HG03135 (cell line): Measurements from ENCODE around the gene LIMS2.

Source experiments
- ATAC-seq: cut with Tn5 transposase; IDR thresholded peaks from one replicate; pipeline ENCODE4 v1.9.1; 2021; ENCODE audit warnings: mild to moderate bottlenecking, moderate library complexity; ENCODE audit not compliant: unreplicated experiment

LIMS2 gene

DNA sequence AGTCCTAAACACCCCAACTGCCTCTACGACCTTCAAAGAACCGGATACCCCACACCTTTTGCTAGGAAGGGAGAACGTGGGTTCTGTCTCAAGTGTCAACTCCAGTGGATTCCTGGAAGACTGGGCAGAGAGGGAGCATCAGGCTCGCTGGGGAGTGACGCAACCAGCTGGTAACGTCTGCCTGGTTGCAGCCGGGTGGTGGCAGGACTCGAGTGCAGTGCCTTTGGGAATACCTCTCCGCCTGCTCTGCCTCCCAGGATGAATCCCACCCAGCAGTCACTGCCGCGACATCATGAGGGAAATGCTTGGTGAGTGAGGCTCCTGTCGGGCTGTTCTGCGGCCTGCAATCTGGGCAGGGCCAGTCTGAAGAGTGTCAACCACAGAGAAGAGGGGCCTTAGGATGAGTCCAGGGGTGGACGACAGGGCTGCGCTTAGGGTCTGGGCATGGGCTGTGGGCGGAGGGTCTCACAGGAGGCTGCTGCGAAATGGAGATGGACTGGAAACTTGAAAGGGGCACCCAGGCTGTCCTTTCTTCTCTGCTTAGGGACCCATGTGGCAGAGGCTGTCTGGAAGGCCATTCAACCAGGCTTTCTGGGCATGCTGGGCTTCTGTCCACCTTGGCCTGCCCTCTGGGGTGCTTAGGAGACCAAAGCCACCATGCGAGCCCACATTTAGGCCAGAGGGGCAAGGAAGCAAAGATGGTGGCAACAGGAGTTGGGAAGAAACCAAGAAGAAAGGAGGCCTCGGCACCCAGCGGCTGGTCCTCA, 16.5 kb downstream of the LIMS2 start:
- ATAC-seq: no peak

DNA sequence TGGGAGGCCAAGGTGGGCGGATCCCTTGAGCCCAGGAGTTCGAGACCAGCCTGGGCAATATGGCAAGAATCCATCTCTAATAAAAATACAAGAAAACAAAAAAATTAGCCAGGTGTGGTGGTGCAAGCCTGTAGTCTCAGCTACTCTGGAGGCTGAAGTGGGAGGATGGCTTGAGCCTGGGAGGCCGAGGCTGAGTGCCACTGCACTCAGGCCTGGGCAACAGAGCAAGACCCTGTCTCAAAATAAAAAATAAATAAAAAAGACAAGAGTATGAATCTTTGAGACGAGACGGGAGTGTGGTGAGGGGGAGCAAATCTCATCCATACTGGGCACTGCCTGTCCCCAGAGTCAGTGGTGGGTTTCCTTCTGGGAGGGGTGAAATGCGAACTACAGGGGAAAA, 17.2 kb downstream of the LIMS2 start:
- ATAC-seq: no peak

DNA sequence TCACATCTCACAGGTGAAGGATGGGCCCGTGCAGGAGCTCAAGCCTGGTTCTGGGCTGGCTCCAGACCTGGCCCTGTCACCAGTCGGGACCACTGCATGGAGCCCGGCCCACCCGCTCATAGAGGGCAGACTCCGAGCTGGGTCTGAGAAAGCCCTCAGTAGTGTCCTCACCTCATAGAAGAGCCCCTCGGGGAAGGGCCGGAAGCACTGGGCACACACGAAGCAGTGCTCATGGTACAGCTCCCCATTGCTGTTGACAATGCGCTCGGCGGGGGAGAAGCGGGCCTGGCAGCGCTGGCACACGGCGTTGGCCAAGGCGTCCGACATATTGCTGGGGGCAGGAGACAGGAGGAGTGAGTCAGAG, 18.1 kb downstream of the LIMS2 start:
- no peak for ATAC-seq

DNA sequence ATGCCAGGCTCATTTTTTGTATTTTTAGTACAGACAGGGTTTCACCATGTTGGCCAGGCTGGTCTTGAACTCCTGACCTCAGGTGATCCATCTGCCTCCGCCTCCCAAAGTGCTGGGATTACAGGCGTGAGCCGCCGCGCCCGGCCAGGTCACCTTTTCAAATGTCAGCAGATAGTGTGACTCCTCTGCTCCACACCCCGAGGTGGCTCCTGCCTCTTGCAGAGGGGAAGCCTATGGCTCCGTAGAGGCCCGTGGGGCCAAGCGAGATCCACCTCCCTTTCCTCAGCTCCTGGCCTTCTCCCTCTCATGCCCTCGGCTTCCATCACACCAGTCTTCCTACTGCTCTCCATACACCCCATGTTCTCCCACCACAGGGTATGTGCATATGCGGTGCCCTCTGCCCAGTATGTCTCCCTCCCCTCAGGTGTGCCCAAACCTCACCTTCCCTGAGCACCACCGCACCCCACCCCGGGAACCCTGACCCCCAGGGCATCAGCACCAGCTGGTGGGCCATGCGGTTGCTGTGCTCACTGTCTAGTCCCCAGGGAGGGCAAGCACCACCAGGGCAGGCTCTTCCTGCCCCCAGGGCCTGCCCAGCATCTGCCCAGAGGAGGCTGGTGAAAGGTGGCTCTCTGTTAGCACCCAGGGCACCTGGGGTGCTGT, 18.6 kb downstream of the LIMS2 start:
- no peak for ATAC-seq

GRCh38 chr2:127655209-127656073, 19.9 kb downstream of the LIMS2 start:
- no peak for ATAC-seq

GRCh38 chr2:127654838-127655175, 20.5 kb downstream of the LIMS2 start:
- ATAC-seq: no peak

- no peak for ATAC-seq
These were observed 21.1 kb downstream of the LIMS2 start for GRCh38 chr2:127654084-127654837.

DNA sequence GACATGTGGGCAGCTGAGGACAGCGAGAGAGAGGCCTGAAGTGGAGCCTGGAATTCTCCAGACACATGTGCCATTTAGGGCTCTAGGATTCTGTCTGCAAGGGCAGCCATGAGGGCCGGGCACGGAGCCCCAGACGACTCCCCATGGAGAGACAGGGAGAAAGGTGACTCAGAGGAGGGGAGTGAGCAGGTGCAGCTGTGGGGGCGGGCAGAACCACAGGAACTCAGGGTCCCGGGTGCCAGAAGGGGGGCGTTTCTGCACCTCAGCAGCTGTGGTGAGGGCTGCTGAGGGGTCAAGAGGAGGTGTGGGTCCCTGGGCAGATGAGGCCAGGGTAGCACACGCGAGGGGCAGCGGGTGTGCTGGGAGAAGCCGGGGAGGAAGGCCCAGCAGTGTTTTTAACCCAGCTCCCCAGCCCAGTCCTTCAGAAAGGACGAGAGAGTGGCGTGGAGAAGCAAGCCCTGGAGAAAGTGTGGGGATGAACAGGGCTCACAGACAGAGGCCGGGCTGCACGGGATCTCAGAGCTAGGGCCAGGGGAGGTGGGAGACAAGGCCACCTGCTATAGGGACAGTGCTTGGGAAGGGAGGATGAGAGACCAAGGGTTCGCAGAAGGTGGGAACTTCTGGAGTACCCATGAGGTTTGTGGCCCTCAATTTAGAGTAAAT, 21.8 kb downstream of the LIMS2 start:
- no peak for ATAC-seq

DNA sequence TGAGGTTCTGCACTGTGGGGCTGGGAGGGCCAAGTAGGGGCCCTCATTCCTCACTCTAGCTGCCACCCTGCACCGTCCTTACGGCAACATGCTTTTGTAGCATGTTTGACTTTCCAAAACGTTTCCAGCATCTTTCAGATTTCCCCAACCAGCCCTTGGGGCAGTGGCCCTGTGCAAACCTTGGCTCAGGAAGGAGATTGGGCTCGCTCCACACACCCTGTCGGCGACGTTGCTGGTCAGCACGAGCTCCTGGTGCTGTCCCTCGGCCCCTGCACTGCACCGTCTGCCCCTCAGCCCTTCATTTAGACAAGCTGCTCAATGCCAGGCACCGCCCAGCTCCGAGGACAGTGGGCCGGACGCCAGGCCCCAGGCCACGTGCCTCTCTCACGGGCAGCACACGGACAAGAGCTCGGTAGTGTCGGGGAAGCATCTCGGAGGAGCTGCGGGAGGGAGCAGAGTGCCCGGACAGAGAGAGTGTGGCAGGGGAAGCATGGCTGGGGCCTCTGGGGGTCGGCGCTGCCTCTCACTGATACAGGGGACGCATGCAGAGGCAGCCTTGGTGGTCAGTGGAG, 22.5 kb downstream of the LIMS2 start:
- ATAC-seq: no peak

GRCh38 chr2:127651971-127652550, 23.3 kb downstream of the LIMS2 start:
- ATAC-seq: no peak

DNA sequence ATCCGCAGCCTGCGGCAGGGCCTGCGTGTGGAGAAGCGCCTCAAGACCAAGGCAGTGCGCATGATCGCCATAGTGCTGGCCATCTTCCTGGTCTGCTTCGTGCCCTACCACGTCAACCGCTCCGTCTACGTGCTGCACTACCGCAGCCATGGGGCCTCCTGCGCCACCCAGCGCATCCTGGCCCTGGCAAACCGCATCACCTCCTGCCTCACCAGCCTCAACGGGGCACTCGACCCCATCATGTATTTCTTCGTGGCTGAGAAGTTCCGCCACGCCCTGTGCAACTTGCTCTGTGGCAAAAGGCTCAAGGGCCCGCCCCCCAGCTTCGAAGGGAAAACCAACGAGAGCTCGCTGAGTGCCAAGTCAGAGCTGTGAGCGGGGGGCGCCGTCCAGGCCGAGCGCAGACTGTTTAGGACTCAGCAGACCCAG, 23.9 kb downstream of the LIMS2 start:
- no peak for ATAC-seq

DNA sequence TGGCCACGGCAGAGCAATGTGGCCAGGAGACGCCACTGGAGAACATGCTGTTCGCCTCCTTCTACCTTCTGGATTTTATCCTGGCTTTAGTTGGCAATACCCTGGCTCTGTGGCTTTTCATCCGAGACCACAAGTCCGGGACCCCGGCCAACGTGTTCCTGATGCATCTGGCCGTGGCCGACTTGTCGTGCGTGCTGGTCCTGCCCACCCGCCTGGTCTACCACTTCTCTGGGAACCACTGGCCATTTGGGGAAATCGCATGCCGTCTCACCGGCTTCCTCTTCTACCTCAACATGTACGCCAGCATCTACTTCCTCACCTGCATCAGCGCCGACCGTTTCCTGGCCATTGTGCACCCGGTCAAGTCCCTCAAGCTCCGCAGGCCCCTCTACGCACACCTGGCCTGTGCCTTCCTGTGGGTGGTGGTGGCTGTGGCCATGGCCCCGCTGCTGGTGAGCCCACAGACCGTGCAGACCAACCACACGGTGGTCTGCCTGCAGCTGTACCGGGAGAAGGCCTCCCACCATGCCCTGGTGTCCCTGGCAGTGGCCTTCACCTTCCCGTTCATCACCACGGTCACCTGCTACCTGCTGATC, 24.4 kb downstream of the LIMS2 start:
- no peak for ATAC-seq

DNA sequence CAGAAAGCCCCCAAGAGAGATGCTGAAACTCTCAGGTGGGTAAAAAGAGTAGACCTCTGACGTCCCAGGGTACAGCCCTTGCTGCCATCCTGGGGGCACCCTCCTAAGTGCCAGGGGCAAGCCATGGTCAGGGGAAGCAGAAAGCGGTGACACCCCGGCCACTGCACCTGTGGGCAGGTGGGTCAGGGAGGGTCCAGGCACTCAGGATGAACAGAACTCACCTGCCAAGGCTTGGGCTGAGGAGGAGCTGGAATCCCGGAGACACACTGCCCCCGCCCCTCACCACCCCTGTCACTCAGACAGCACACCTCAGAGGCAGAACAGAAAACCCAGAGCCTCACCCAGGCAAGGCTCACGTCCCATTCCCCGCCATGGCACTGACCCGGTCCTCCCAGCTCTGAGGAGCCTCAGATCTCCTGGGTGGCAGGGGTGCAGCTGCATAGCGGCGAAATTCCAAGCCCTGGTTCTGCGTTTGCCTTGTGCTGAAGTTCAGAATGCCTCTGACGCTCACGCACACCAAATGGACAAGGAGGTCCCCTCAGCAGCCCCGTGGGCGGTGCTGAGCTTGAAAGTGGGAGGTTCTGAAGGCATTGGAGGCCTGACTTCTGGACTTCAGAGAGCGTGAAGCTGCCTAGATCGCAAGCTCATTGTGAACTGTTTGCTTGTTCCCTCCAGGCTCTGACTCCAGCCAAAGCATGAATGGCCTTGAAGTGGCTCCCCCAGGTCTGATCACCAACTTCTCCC, 25.1 kb downstream of the LIMS2 start:
- ATAC-seq: no peak

DNA sequence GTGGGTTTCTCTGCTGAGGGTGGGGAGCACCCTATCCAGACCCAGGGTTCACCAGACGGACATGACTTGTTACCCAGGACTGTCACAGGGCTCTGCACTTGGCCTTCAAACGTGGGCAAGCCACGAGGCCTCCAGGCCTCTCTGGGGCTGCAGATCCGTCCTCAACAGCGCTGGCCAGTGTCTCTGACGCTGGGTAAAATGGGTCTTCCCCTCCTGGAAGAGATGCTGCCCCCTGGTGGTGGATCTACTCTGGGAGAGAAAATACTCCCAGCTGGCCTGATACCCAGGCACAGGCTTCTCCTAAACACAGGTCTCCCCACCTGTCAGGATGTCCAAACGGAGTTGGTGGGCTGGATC, 25.7 kb downstream of the LIMS2 start:
- no peak for ATAC-seq

- no peak for ATAC-seq
These were observed 26.2 kb downstream of the LIMS2 start for GRCh38 chr2:127649100-127649611.

DNA sequence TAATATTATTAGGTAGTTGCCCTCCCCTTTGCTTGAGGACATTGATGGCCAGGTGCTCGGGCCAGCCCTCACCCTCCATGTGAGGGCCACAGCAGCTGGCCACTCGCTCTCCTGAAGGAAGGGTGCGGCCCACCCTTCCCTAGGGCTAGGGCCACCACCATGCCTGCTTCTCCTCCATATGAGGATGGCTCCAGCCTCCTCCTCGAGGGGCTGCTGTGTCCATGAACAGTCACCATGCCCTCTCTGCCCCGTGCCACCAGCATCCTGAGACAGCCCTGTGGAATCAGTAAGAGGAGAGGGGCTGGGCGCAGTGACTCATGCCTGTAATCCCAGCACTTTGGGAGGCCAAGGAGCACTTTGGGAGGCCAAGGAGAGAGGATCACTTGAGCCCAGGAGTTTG, 27.0 kb downstream of the LIMS2 start:
- no peak for ATAC-seq

- no peak for ATAC-seq
These were observed 27.8 kb downstream of the LIMS2 start for GRCh38 chr2:127647242-127648190.
